GM12878 (cell line): ENCODE measurements around the gene MICAL3. TPM values are rescaled to one million over a fixed set of nuclear protein-coding genes. Genes with fewer than 3 reads are reported as not detected.

Experiments
- ATAC-seq: fragments of 200-7000 bp; cut with Tn5 transposase; 3 replicates; pipeline ENCODE4 v1.9.1; 2020; ENCODE audit warnings: mild to moderate bottlenecking, moderate library complexity
- BruUV-seq: library from RNA; stranded (reverse); fragments of 400-500 nt; replicated peaks from 2 replicates; lab custom pipeline; 2021; lab: Mats Ljungman, UMichigan
- CTCF ChIA-PET: fragments of 300-600 bp; sonication (Branson Sonifier 250); formaldehyde crosslinking; extraction: SDS; loops from one replicate; lab custom pipeline; 2021; ENCODE audit warnings: inconsistent platforms; lab: Yijun Ruan, JAX
- POLR2A ChIA-PET: fragments of 350-600 bp; formaldehyde crosslinking; extraction: SDS; loops from one replicate; lab custom pipeline; 2021; ENCODE audit warnings: inconsistent platforms; lab: Charles Lee
- RAD21 ChIA-PET: fragments of 300-600 bp; sonication (Branson Sonifier 250); formaldehyde crosslinking; loops from one replicate; lab custom pipeline; 2023; ENCODE audit warnings: antibody characterized with exemption; ENCODE audit not compliant: unreplicated experiment; lab: Charles Lee
- SMC1A ChIA-PET: fragments of 300-600 bp; sonication (Branson Sonifier 250); formaldehyde crosslinking; loops from one replicate; lab custom pipeline; 2023; ENCODE audit not compliant: unreplicated experiment, uncharacterized antibody; lab: Charles Lee
- DNase-seq: peaks from one replicate; pipeline ENCODE4 v3.0.0-alpha.2; 2011; ENCODE audit warnings: low read depth, low spot score
- FAIRE-seq: peaks from 3 replicates; lab custom pipeline; 2011; peaks lifted over from hg19 to GRCh38; lab: Jason Lieb, UNC
- H2AFZ ChIP-seq: 2 replicates; pipeline ENCODE4 v1.6.0; 2011; ENCODE audit warnings: low read depth, low read length, control low read depth; ENCODE audit not compliant: control insufficient read depth
- H3K27ac ChIP-seq: 2 replicates; pipeline ENCODE4 v1.5.1; 2011; ENCODE audit warnings: control low read depth; ENCODE audit not compliant: control insufficient read depth, insufficient read depth
- H3K27me3 ChIP-seq, 2 experiments: replicated peaks in 1 of 2; 2 replicates each; pipeline versions ENCODE4 v1.6.0 to v1.6.1; 2011; ENCODE audit warnings: low read length in 1 of 2; ENCODE audit not compliant: control insufficient read depth in 2 of 2, insufficient read depth in 2 of 2
- H3K36me3 ChIP-seq, 2 experiments: 2 replicates each; pipeline ENCODE4 v1.5.1; 2011; ENCODE audit warnings: low read length in 1 of 2; ENCODE audit not compliant: control insufficient read depth in 2 of 2, insufficient read depth in 2 of 2
- H3K4me1 ChIP-seq: 2 replicates; pipeline ENCODE4 v1.6.1; 2011; ENCODE audit warnings: mild to moderate bottlenecking, low read length, moderate library complexity, mixed read lengths; ENCODE audit not compliant: control insufficient read depth, insufficient read depth
- H3K4me2 ChIP-seq: 2 replicates; pipeline ENCODE4 v1.6.0; 2011; ENCODE audit warnings: control low read depth; ENCODE audit not compliant: control insufficient read depth, insufficient read depth
- H3K4me3 ChIP-seq: fragments of 200-600 bp; sonication (generic); 2 replicates; pipeline ENCODE4 v1.5.1; 2016
- H3K79me2 ChIP-seq: 2 replicates; pipeline ENCODE4 v1.6.0; 2011; ENCODE audit warnings: low read length; ENCODE audit not compliant: control insufficient read depth, insufficient read depth
- H3K9ac ChIP-seq: 2 replicates; pipeline ENCODE4 v1.8.0; 2011; ENCODE audit warnings: low read length, control low read depth, mixed read lengths; ENCODE audit not compliant: control insufficient read depth, insufficient read depth
- H3K9me3 ChIP-seq: replicated peaks from 3 replicates; pipeline ENCODE4 v1.5.1; 2011; ENCODE audit warnings: mild to moderate bottlenecking, low read length; ENCODE audit not compliant: control insufficient read depth, insufficient read depth
- H4K20me1 ChIP-seq: 2 replicates; pipeline ENCODE4 v1.6.0; 2011; ENCODE audit not compliant: control insufficient read depth, insufficient read depth
- BHLHE40 ChIP-seq, 2 experiments: fragments of 450-650 bp in 1 of 2; IDR thresholded peaks; 2 replicates each; pipeline ENCODE4 v1.6.1; 2011 to 2017; ENCODE audit warnings: low read depth in 2 of 2, borderline replicate concordance in 1 of 2, improper control_type of control experiment in 1 of 2, low read length in 1 of 2, mild to moderate bottlenecking in 1 of 2
- BRCA1 ChIP-seq: IDR thresholded peaks from 2 replicates; pipeline ENCODE4 v1.6.1; 2011; ENCODE audit warnings: low read depth, low read length, improper control_type of control experiment
- CREM ChIP-seq: IDR thresholded peaks from 2 replicates; pipeline ENCODE4 v1.6.1; 2014; ENCODE audit warnings: antibody characterized with exemption, low read depth
- FOXM1 ChIP-seq: IDR thresholded peaks from 2 replicates; pipeline ENCODE4 v1.6.1; 2012; ENCODE audit warnings: low read depth, mild to moderate bottlenecking, inconsistent platforms, low read length, moderate library complexity
- IRF4 ChIP-seq: IDR thresholded peaks from 2 replicates; pipeline ENCODE4 v1.6.1; 2011; ENCODE audit warnings: low read depth, low read length
- RUNX3 ChIP-seq: IDR thresholded peaks from 2 replicates; pipeline ENCODE4 v1.6.1; 2012; ENCODE audit warnings: low read length, inconsistent platforms
- TCF12 ChIP-seq: IDR thresholded peaks from 2 replicates; pipeline ENCODE4 v1.6.1; 2011; ENCODE audit warnings: low read depth, mild to moderate bottlenecking, low read length
- WRNIP1 ChIP-seq: IDR thresholded peaks from 2 replicates; pipeline ENCODE4 v1.6.1; 2011; ENCODE audit warnings: low read depth, low read length, improper control_type of control experiment, borderline replicate concordance
- WGBS: methylation state at CpG from one replicate; pipeline ENCODE4 v1.1.6; 2016; ENCODE audit warnings: low lambda C conversion rate; ENCODE audit not compliant: insufficient replicate concordance, insufficient coverage; ENCODE audit errors: missing lambda C conversion rate; 5-methylcytosine and 5-hydroxymethylcytosine counted together
- in situ Hi-C: fragments of 300-500 bp; cut with MboI; formaldehyde crosslinking; loops from 9 replicates; pipeline ENCODE4 v1.14.3; 2018; ENCODE audit warnings: mixed read lengths
- intact Hi-C: fragments of 100-400 bp; cut with micrococcal nuclease; formaldehyde crosslinking; loops from one replicate; pipeline ENCODE4 v1.14.2; 2022; ENCODE audit not compliant: unreplicated experiment
- polyA plus RNA-seq, 11 experiments: library from polyadenylated mRNA; depleted of rRNA in 4 of 11; unstranded in 6 of 11; stranded (reverse) in 5 of 11; fragments of >200 nt; fragmentation: Nextera tagmentation in 4 of 11; fragmentation: Illumina TruSeq in 1 of 11; extraction: Ambion mirVana in 4 of 11; extraction: Trizol in 1 of 11; gene quantifications; 1 replicate in 1 of 11; 2 replicates in 10 of 11; pipeline versions ENCODE4 v1.2.1 to v1.2.3, GENCODE V29; 2011 to 2016; ENCODE audit warnings: inconsistent platforms in 2 of 11, missing spikeins in 2 of 11, low read depth in 1 of 11
- total RNA-seq, 4 experiments: library from RNA; depleted of rRNA in 3 of 4; stranded (reverse); fragments of >200 nt in 3 of 4; fragmentation: Illumina TruSeq in 1 of 4; extraction: Trizol in 1 of 4; gene quantifications; 2 replicates each; pipeline versions ENCODE4 v1.2.1 to v1.2.3, GENCODE V29; 2013 to 2021

MICAL3 gene
- total and polyA plus RNA-seq, 10 of the 15 experiments (the other 5 are each of a cell fraction or from before 2014, with no cell fraction given), result 2.6 to 92.2 (median 24.0) TPM

- FAIRE-seq (no peak), DNase-seq (no peak), ATAC-seq (no peak)
- Histone ChIP-seq H3K4me1 (peaks cover 34% of the 10 kb centered on the region), H3K36me3 (no peaks in the 10 kb centered on the region), H3K4me3 (peak overlapping the region; percentile 78), H2AFZ (no peak overlapping the region), H3K79me2 (peaks cover 39% of the 10 kb centered on the region), H3K4me2 (peak overlapping the region; percentile 85), H3K9me3 (no peaks in the 10 kb centered on the region), H3K27ac (peak overlapping the region; percentile 27; the same call in 1 of the 2 replicates), H4K20me1 (no peaks in the 10 kb centered on the region), H3K9ac (peak overlapping the region; percentile 83; the same call in 1 of the 2 replicates), H3K27me3 (no peaks in the 10 kb centered on the region)
- ChIA-PET POLR2A (interaction anchor here (0.6 to 1.7 kb wide), 10 partner anchors 11 to 78 kb away, joined by 3 to 7 read pairs (median 4); partner anchors contain the start of gene PEX26), RAD21 (interaction anchor here (1.0 to 3.7 kb wide), 11 partner anchors 13 to 227 kb away, joined by 3 to 39 read pairs (median 5); partner anchors contain the start of genes MICAL3 and PEX26), SMC1A (interaction anchor here (0.6 to 7.6 kb wide), 14 partner anchors 10 to 150 kb away, joined by 3 to 59 read pairs (median 4); partner anchors contain the start of genes PEX26 and USP18), CTCF (interaction anchor here (0.6 to 5.0 kb wide), 10 partner anchors 11 to 170 kb away, joined by 3 to 58 read pairs (median 5); partner anchors contain the start of gene PEX26)
- WGBS, result 16% methylated on average over 8 of the region's 8 CpGs
- intact Hi-C loops, result loop anchor here (2.0 to 10.0 kb wide), 2 partner anchors 25 to 225 kb away; partner anchors contain the start of gene BID
- no TSS peak for BruUV-seq
- in situ Hi-C loops, result no loop called here
- TF ChIP-seq RUNX3 (peak; percentile 52; the same call in 1 of the 2 replicates), WRNIP1 (no peak), BHLHE40 (IDR thresholded peaks at IDR 0.05; ENCODE audit: borderline replicate concordance in 1 of 2, low read depth in 2 of 2, low read length in 1 of 2) (peak in 1 of 2 experiments; percentile 20; a peak in 1 of 4 replicates)
Observed at GRCh38 chr22:17999851-18000250, 24.5 kb downstream of the MICAL3 start.

GRCh38 chr22:17998913-17999312 lies 25.4 kb downstream of the MICAL3 start:
- H3K79me2 ChIP-seq, result peaks cover 44% of the 10 kb centered on the region
- BruUV-seq, result no TSS peak

More at GRCh38 chr22:17998913-17999312, 25.4 kb downstream of the MICAL3 start:
- Histone ChIP-seq H3K27ac (no peak overlapping the region), H3K36me3 (peaks cover 0 to under 1% of the 10 kb centered on the region in 2 experiments; a peak in 1 of 4 replicates), H3K9me3 (no peaks in the 10 kb centered on the region), H3K9ac (no peak overlapping the region), H3K4me2 (peak overlapping the region; percentile 15; the same call in 1 of the 2 replicates), H3K4me1 (peaks cover 36% of the 10 kb centered on the region), H3K27me3 (no peaks in the 10 kb centered on the region), H3K4me3 (peak overlapping the region; percentile 78; the same call in 1 of the 2 replicates), H2AFZ (no peak overlapping the region), H4K20me1 (no peaks in the 10 kb centered on the region)
- FAIRE-seq (no peak), ATAC-seq (no peak), DNase-seq (no peak)
- TF ChIP-seq FOXM1 (no peak), TCF12 (no peak), IRF4 (no peak), RUNX3 (no peak), CREM (no peak), BRCA1 (no peak)
- ChIA-PET POLR2A (interaction anchor here (1.4 to 1.7 kb wide), 3 partner anchors 34 to 57 kb away, joined by 4 to 6 read pairs (median 4); no protein-coding TSS in a partner anchor), CTCF (interaction anchor here (0.6 to 5.0 kb wide), 11 partner anchors 10 to 169 kb away, joined by 3 to 58 read pairs (median 4); partner anchors contain the start of gene PEX26), RAD21 (interaction anchor here (0.9 to 3.7 kb wide), 8 partner anchors 12 to 198 kb away, joined by 3 to 39 read pairs (median 5); partner anchors contain the start of genes MICAL3 and PEX26), SMC1A (interaction anchor here (0.6 to 7.6 kb wide), 6 partner anchors 24 to 108 kb away, joined by 3 to 59 read pairs (median 5); partner anchors contain the start of gene PEX26)
- in situ Hi-C loops (no loop called here), intact Hi-C loops (loop anchor here (10.0 kb wide), 1 partner anchor 224 kb away; the partner anchor contains the start of gene BID)
- WGBS, result 79% methylated on average over 6 of the region's 6 CpGs
